AG09309 (cell line): Measurements from ENCODE around the gene ZNF436.
A peak's percentile ranks its signal among the peaks of the same experiment; 100 is the strongest.

Source experiments
- DNase-seq: peaks from one replicate; pipeline ENCODE4 v3.0.0-alpha.2; 2010; ENCODE audit warnings: low read depth
- H3K4me3 ChIP-seq: 2 replicates; pipeline ENCODE4 v1.5.1; 2011; ENCODE audit warnings: mild to moderate bottlenecking, low read depth, low read length, moderate library complexity; ENCODE audit not compliant: control insufficient read depth
- TF ChIP-seq, protein P1 (sequence below): IDR thresholded peaks from 2 replicates; pipeline ENCODE4 v1.5.1; 2011; ENCODE audit warnings: mild to moderate bottlenecking, low read depth, low read length, inconsistent platforms; ENCODE audit not compliant: insufficient read depth, control insufficient read depth; ENCODE audit errors: missing control alignments

Gene ZNF436

DNA sequence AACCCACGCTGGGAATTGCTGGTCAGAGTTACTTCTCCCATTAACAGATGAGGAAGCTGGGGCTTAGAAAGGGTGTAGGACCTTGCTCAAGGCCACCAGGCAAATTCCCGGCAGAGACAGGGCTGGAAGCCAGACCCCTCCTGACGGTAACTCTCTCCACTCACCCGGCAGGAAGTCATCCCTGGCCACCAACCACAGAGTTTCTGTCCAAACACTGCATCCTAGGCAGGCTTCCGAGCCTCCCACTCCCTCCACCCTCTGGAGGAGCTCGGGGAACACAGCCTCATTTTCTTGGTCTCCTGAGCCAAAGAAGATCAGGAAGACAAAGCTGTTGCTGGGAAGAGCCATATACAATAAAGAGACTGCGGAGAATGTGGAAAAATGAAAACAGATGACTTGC, 25.0 kb upstream of the ZNF436 start:
- TF ChIP-seq, protein P1, sequence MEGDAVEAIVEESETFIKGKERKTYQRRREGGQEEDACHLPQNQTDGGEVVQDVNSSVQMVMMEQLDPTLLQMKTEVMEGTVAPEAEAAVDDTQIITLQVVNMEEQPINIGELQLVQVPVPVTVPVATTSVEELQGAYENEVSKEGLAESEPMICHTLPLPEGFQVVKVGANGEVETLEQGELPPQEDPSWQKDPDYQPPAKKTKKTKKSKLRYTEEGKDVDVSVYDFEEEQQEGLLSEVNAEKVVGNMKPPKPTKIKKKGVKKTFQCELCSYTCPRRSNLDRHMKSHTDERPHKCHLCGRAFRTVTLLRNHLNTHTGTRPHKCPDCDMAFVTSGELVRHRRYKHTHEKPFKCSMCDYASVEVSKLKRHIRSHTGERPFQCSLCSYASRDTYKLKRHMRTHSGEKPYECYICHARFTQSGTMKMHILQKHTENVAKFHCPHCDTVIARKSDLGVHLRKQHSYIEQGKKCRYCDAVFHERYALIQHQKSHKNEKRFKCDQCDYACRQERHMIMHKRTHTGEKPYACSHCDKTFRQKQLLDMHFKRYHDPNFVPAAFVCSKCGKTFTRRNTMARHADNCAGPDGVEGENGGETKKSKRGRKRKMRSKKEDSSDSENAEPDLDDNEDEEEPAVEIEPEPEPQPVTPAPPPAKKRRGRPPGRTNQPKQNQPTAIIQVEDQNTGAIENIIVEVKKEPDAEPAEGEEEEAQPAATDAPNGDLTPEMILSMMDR, result peak; percentile 11
- DNase-seq, result peak; percentile 50
- no peak overlapping the region for H3K4me3 ChIP-seq

DNA sequence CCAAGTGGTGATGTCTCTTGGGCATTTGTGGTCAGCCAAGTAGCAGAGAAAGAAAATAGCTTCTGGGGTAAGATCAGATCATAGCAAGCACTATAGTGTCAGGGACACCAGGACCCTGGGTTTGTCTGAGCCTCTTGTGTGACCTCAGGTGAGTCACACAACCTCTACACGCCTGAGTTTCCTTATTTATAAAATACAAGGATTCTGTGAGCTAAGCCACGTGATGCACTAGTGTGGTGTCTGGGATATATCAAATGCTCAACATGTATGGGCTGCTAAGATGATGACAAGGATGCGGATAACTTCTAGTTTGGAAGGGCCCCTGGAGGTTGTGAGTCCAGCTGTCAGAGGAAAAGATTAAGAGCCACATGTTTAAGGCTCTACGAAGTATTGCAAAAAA, 24.5 kb upstream of the ZNF436 start:
- TF ChIP-seq, protein P1, result no peak
- DNase-seq, result no peak
- no peak overlapping the region for H3K4me3 ChIP-seq

DNA sequence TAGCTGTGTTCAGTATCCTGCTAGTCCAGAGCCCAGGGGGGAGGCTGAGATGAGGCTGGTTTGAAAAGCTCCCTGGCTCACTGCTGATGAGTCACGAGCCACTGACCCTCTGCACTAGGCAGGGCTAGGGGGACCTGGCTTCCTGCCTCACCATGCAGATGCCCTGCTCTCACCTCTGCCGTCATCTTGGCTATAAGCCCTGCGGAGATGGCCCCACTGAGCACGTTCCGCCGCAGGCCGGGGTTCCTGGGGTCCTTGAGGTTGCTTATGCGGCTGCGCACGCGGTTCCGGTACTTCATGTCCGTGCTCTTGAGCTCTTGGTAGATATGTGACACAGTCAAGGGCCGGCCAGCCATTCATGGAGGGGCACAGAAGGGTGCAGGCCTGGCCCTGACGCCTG, 24.1 kb upstream of the ZNF436 start:
- H3K4me3 ChIP-seq, result no peak overlapping the region
- TF ChIP-seq, protein P1, result no peak
- no peak for DNase-seq

DNA sequence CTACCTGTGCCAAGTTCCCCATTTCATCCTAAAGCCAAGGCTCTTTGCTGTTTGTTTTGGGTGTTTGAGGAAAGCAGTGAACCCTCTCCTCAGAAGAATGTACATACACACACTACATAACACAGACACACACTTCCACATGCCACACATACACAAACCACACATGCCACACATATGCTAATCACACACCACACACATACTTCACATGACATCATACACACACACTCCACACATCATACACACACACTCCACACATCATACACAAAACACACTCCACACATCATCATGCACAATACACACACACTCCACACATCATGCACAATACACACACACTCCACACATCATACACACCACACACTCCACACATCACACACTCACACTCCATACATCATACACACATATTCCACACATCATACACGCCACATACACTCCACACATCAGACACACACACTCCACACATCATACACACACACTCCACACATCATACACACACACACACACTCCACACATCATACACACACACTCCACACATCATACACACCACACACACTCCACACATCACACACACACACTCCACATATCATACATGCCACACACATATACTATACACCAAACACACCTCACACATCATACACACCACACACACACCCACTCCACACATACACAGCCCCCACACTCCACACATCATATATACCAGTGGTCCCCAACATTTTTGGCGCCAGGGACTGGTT, 22.7 kb upstream of the ZNF436 start:
- TF ChIP-seq, protein P1, result no peak
- DNase-seq, result no peak
- no peak overlapping the region for H3K4me3 ChIP-seq

DNA sequence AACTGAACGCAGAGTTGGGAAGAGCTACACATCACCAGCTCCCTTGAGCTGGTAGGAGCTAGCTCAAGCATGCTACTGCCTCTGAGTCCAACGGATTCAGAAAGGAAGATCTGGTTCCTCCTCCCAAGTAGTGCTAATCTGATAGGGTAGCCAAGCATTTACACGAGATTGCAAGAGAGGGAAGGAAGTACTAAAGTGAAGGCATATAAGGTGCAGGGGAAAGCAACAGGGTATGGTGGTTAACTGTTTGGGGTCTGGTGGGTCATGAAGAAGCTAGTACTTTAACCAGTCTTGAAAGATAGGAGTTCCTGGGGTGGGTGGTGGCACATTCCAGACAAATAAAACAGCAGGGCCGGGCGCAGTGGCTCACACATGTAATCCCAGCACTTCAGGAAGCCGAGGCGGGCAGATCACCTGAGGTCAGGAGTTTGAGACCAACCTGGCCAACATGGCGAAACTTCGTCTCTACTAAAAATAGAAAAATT, 20.2 kb upstream of the ZNF436 start:
- DNase-seq, result no peak

DNA sequence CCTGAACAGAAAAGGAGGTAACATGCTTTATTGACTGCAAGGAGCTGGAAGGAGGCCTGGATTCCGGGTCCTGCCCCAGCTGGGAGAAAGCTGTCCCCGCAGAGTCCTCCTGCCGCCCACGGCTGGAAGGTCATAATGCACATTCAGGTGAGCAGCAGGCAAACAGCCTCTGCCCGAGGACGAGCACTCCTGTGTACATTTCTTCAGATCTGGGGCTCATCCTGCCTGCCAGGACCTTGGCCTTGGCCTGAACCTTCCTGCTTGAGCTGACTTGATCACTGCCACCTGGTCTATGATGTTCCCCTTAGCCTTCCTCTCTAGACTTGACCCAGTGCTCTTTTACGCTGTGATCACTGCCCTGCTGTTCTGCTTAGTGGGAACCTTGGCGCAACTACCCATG, 17.9 kb upstream of the ZNF436 start:
- no peak overlapping the region for H3K4me3 ChIP-seq
- no peak for DNase-seq
- TF ChIP-seq, protein P1, result no peak

More for the DNA sequence above, 20.2 kb upstream of the ZNF436 start:
- H3K4me3 ChIP-seq, result no peak overlapping the region
- TF ChIP-seq, protein P1, result no peak
